ENCODE data around the gene TMEM240. TPM values are rescaled to one million over a fixed set of nuclear protein-coding genes. Genes with fewer than 3 reads are reported as not detected.
"Not testable (repeated sequence)": the region's sequence is repeated elsewhere in the genome, so short reads cannot be mapped to it uniquely, and the experiment has no call there.

TMEM240 gene
- total RNA-seq, 2 experiments from 2014 or later: 0.28 TPM; not detected in 1

DNA sequence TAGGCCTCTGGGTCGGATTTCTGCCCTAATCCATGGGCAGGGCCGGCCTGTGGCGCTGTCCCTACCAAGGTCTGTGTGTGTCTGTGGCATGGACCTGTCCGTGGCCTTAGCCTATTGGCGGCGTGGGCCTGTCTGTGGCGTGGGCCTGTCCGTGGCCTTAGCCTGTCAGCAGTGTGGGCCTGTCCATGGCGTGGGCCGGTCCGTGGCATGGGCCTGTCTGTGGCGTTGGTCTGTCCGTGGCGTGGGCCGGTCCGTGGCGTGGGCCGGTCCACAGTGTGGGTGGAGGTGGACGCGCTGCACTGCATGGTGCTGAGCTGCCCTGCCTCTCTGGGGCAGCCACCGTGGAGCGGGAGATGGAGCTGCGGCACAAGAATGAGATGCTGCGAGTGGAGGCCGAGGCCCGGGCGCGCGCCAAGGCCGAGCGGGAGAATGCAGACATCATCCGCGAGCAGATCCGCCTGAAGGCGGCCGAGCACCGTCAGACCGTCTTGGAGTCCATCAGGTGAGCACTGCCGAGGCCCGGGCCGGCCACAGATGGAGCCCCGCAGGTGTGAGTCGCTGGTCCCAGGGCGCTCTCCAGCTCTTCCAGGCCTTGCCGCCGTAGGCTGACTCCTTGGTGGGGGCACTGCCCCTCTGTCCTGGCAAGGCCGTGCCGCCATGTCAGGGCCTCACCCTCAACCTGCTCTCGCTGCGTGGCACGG lies 20.5 kb downstream of the TMEM240 start:
- POLR2A ChIA-PET, H3K27me3 Mint-ChIP-seq, H3K4me1 Mint-ChIP-seq, H3K27ac Mint-ChIP-seq, H3K4me3 Mint-ChIP-seq, H3K9me3 Mint-ChIP-seq, DNase-seq, CTCF ChIA-PET: not testable (repeated sequence)
- H3K36me3 Mint-ChIP-seq (ENCODE audit: low read depth): peaks cover 13% of the 10 kb centered on the region

DNA sequence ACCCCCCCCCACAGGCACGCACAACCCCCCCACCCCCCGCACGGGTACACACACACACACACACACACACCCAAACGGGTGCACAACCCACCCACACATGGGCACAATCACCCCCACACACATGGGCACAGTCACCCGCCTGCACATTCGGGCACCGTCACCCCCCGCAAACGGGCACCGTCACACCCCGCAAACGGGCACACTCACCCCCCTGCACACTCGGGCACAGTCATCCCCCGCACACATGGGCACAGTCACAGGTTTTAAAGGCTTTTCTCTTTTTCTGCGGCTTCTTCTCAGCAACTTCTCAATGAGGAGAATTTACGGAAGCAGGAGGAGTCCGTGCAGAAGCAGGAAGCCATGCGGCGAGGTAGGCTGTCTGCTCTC lies 21.8 kb downstream of the TMEM240 start:
- H3K27ac Mint-ChIP-seq, DNase-seq, H3K9me3 Mint-ChIP-seq, H3K27me3 Mint-ChIP-seq, POLR2A ChIA-PET, CTCF ChIA-PET, H3K4me1 Mint-ChIP-seq, H3K4me3 Mint-ChIP-seq: not testable (repeated sequence)
- H3K36me3 Mint-ChIP-seq (ENCODE audit: low read depth): peaks cover 13% of the 10 kb centered on the region

DNA sequence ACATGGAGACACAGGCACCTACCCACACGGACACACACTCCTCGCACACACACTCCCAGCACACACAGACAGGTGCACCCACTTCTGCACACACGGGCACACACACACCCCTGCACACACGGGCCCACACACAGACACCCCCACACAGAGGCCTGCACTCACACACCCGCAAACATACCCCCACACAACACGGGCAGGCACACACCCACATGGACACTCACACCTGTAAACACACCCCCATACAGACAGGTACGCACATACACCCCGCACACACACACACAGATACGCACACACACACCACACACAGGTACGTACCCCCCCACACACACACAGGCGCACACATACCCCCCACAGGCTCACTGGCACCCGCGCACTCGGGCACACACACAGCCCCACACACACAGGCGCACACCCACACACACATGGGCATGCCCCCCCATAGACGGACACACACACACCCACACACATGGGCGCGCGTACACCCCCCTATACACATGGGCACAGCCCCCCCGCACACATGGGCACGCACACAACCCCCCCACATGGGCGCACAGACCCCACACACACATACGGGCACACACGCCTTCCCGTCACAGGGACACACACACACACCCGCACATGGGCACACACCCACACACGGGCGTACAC lies 22.3 kb downstream of the TMEM240 start:
- H3K9me3 Mint-ChIP-seq: no peaks in the 10 kb centered on the region
- no peak overlapping the region for H3K4me3 Mint-ChIP-seq
- H3K27me3 Mint-ChIP-seq: no peaks in the 10 kb centered on the region
- peaks cover 13% of the 10 kb centered on the region for H3K36me3 Mint-ChIP-seq (ENCODE audit: low read depth)
- H3K4me1 Mint-ChIP-seq: peaks cover 10% of the 10 kb centered on the region
- DNase-seq: no peak
- POLR2A ChIA-PET: no interaction called here
- CTCF ChIA-PET: no interaction called here
- H3K27ac Mint-ChIP-seq: no peak overlapping the region

DNA sequence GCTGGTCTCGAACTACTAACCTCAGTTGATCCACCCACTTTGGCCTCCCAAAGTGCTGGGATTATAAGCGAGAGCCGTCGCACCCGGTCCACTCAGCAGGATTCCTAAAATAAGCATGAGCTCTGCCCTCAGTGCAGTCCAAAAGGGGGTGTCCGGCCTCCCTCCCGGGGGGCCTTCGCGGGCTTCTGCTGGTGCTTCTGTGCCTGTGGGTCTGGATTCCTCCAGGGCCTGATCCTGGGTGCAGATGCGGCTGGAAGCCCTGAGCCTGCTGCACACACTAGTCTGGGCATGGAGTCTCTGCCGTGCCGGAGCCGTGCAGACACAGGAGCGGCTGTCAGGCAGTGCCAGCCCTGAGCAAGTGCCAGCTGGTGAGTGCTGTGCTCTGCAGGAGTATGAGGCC lies 23.5 kb downstream of the TMEM240 start:
- Mint-ChIP-seq H3K4me1 (peaks cover 13% of the 10 kb centered on the region), H3K36me3 (ENCODE audit: low read depth) (peaks cover 13% of the 10 kb centered on the region)
- CTCF ChIA-PET, POLR2A ChIA-PET, H3K9me3 Mint-ChIP-seq, H3K27me3 Mint-ChIP-seq, H3K27ac Mint-ChIP-seq, DNase-seq, H3K4me3 Mint-ChIP-seq: not testable (repeated sequence)

DNA sequence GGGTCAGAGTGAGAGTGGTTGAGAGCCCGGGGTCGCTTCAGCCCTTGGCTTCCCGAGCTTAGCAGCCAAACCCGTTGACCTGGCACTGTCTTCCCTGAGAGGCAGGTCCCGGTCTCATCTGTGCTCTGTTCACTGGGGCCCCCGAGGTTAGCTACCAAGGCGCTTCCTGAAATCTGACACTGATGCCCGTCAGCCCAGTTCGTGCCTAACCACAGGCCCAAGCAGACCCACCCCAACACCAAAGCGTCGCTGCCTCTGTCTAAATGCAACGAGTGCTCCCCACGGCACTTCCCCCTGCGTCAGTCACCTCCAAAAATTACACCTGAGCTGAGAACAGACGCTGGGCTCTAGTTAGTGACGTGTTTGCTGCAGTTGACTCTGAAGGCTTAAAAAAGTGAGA lies 26.0 kb downstream of the TMEM240 start:
- POLR2A ChIA-PET, H3K4me3 Mint-ChIP-seq, CTCF ChIA-PET, H3K27me3 Mint-ChIP-seq, H3K27ac Mint-ChIP-seq, H3K9me3 Mint-ChIP-seq, DNase-seq: not testable (repeated sequence)
- peaks cover 19% of the 10 kb centered on the region for H3K4me1 Mint-ChIP-seq
- H3K36me3 Mint-ChIP-seq (ENCODE audit: low read depth): peaks cover 13% of the 10 kb centered on the region

DNA sequence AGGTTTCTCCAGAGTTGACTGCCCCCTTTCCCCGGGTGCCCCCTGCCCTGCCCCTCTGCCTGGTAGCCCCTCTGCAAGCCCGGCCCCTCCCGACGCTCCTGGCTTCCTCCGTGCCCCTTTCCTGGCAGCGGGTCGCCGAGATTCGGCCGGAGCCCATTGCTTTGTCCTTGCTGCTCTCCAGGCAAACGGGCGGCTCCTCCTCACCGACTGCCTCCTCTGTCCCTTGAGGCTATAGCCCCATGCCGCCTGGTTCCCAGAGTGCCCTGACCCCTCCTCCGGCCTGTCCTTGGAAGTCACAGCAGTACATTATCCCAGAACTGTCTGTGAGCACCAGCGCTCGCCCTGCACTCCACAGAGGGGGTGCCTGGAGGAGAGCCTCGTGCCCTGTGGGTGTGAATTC lies 26.7 kb downstream of the TMEM240 start:
- H3K36me3 Mint-ChIP-seq (ENCODE audit: low read depth); DNase-seq; H3K27me3 Mint-ChIP-seq; H3K9me3 Mint-ChIP-seq; CTCF ChIA-PET; POLR2A ChIA-PET: not testable (repeated sequence)
- Mint-ChIP-seq H3K4me1 (peaks cover 19% of the 10 kb centered on the region), H3K4me3 (peak overlapping the region; percentile 61), H3K27ac (peak overlapping the region; percentile 42)

DNA sequence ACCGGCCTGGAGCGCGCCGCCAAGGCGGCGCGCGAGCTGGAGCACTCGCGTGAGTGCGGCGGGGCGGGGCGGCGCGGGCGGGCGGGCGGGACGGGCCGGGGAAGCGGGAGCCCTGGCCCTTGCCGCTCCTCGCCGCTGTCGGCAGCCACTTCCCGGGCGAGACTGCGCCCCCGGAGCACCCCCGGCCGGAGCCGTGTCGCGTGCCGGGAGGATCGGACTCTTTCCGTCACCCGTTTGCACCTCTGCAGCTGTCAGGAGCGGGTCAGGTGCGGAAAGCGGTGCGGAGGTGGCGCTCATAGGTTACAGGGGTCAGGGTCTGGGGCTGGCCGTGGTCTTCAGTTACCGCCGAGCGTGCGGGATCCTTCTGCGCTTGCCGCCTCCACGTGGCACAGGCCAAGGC lies 28.0 kb downstream of the TMEM240 start:
- H3K27ac Mint-ChIP-seq, CTCF ChIA-PET, POLR2A ChIA-PET: not testable (repeated sequence)

DNA sequence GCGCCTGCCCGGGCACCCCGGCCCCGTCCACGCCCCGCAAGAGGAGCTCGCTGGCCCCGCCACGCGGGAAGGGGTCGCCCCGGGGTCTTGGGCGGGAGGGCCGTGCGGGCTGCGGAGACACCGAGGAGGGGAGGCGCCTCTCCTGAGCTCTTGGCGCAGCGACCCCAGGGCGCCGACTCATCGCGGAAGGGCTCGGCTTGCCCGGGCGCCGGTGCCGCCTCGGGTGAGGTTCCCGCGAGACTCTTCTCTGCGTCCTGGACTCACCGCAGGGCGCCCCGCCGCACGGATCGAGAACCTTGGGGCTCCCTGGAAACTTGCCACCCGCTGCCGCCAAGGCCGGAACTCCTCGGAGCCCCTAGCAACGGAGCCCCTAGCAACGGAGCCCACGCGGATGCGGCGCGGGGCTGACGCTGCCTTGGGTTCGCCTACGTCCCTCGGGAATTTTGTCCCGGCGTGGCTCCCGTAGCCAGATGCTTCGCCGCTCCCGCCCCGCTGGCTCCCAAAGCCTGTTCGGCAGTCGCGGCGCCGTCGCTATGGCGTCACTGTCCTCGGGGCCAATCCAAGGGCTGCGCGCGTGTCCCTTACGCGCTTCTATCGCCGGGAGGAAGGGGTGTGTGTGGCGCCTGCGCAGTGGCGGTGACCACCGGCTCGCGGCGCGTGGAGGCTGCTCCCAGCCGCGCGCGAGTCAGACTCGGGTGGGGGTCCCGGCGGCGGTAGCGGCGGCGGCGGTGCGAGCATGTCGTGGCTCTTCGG lies 28.7 kb downstream of the TMEM240 start, which contains the start of gene ATAD3A:
ATAD3A (plus strand) TSS at position 630 of the 753 bp plus-strand sequence; CDS start at position 737, 107 bp downstream.
- Mint-ChIP-seq H3K4me1 (peaks cover 27% of the 10 kb centered on the region), H3K36me3 (ENCODE audit: low read depth) (no peaks in the 10 kb centered on the region), H3K9me3 (no peaks in the 10 kb centered on the region), H3K27ac (peak within 1 kb of the TSS; percentile 85), H3K27me3 (no peaks in the 10 kb centered on the region), H3K4me3 (peak within 1 kb of the TSS; percentile 88)
- ChIA-PET CTCF (no interaction called here), POLR2A (interaction anchor here (0.6 to 1.0 kb wide), 6 partner anchors 105 to 163 kb away, joined by 3 to 4 read pairs (median 3); partner anchors contain the start of genes AURKAIP1, CCNL2, DVL1 and MRPL20)
- peak; percentile 97 for DNase-seq

More for the DNA sequence above, 28.0 kb downstream of the TMEM240 start:
- not testable (repeated sequence) for H3K36me3 Mint-ChIP-seq (ENCODE audit: low read depth); H3K27me3 Mint-ChIP-seq; H3K9me3 Mint-ChIP-seq
- DNase-seq: peak; percentile 36
- H3K4me3 Mint-ChIP-seq: peak overlapping the region; percentile 69
- H3K4me1 Mint-ChIP-seq: peaks cover 21% of the 10 kb centered on the region

DNA sequence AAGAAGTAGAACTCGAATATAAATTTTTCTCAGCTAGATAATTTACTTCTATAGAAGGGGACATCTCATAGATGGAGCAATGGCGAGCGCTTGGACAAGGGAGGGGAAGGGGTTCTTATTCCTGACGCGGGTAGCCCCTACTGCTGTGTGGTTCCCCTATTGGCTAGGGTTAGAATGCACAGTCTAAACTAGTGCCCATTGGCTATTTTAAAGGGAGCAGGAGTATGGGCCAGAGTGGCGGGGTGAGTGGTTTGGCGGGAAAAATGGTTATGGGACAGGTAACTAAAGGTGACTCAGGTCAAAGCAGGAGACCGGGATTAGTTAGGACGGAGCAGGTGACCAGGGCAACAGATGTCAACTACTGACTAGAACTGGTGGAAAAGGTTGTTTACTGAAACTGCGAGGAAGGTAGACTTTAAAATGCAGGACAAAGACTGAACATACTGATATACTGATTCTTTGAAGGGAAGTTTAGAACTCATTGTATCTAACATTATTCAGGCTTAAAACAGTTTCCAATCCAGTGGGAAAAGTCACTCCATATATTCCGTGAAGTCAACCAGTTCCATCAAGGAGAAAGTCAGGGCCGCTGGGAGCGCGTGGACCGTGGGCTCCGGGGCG lies 29.4 kb downstream of the TMEM240 start:
- ChIA-PET CTCF (no interaction called here), POLR2A (interaction anchor here (0.5 to 1.0 kb wide), 7 partner anchors 96 to 162 kb away, joined by 3 to 4 read pairs (median 3); partner anchors contain the start of genes AURKAIP1, CCNL2, DVL1 and MRPL20)
- peak overlapping the region; percentile 87 for H3K4me3 Mint-ChIP-seq
- H3K27me3 Mint-ChIP-seq: no peaks in the 10 kb centered on the region
- DNase-seq: peak; percentile 20
- peaks cover 31% of the 10 kb centered on the region for H3K4me1 Mint-ChIP-seq
- H3K9me3 Mint-ChIP-seq: no peaks in the 10 kb centered on the region
- H3K36me3 Mint-ChIP-seq (ENCODE audit: low read depth): no peaks in the 10 kb centered on the region
- peak overlapping the region; percentile 85 for H3K27ac Mint-ChIP-seq

DNA sequence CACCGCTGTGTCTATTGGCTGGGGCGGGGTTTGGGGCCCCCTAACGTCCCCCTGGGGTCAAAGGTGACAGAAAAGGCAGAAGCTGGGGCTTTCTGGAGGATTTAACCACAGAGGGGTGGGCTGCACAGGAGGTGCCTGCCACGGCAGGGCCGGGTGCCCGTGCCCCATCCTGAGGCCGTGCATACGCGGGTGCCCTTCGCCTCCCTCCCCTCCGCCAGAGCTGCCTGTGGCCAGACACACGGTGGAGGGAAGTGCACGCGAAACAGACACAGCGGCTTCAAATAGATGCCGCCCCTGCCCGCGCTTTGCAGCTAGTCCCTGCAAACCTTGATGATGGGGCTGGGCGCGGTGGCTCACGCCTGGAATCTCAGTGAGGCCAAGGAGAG lies 31.0 kb downstream of the TMEM240 start:
- H3K4me3 Mint-ChIP-seq; CTCF ChIA-PET; DNase-seq; H3K36me3 Mint-ChIP-seq (ENCODE audit: low read depth); H3K27me3 Mint-ChIP-seq; H3K9me3 Mint-ChIP-seq; POLR2A ChIA-PET; H3K27ac Mint-ChIP-seq: not testable (repeated sequence)
- H3K4me1 Mint-ChIP-seq: peaks cover 38% of the 10 kb centered on the region

DNA sequence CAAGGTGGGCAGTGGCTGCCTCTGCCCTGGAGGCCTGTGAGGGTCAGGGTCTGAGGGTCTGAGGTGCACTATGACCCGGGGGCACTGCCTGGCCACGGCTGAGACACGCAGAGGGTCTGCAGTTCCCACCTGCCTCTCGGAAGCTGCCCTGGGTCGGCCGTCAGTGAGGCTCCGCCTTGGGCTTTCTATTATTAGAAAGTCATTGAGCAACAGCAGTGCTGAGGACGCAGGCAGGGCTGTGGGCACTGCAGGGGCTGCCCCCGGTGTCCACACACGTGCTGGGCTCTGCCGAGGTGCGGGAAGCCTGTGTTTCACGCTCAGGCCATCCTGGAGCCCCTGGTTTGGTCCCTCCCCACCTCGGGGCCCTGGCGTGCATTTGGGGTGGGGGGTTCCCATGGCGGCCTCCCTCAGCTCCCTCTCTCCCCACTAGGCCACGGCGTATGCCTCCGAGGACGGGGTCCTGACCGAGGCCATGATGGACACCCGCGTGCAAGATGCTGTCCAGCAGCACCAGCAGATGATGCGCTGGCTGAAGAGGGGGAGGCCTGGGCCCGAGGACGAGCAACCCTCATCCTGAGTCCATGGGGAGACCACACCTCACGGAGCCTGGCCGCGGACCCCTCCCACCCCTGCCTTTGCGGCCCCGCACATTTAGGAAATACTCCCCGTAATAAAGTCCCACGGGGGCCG lies 31.5 kb downstream of the TMEM240 start:
- H3K4me1 Mint-ChIP-seq: peaks cover 37% of the 10 kb centered on the region
- H3K27ac Mint-ChIP-seq; H3K4me3 Mint-ChIP-seq; H3K27me3 Mint-ChIP-seq; CTCF ChIA-PET; DNase-seq; H3K36me3 Mint-ChIP-seq (ENCODE audit: low read depth); POLR2A ChIA-PET; H3K9me3 Mint-ChIP-seq: not testable (repeated sequence)

DNA sequence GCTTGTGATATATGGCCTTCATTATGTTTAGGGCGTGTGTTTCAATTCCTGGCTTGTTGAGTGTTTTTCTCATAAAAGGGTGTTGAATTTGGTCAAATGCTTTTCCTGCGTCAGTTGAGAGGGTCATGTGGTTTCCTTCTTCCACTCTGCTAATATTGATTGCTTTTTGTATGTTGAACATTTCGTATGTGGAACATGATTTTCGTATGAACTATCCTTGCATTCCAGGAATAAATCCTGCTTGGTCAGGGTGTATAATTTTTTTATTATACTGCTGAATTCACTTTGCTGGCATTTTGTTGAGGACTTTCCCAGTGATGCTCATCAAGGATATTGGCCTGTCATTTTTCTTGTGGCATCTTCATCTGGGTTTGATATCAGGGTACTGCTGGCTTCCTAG lies 33.1 kb downstream of the TMEM240 start:
- no peaks in the 10 kb centered on the region for H3K36me3 Mint-ChIP-seq (ENCODE audit: low read depth)
- H3K27me3 Mint-ChIP-seq: no peaks in the 10 kb centered on the region
- ChIA-PET POLR2A (no interaction called here), CTCF (no interaction called here)
- H3K4me1 Mint-ChIP-seq: peaks cover 30% of the 10 kb centered on the region
- no peaks in the 10 kb centered on the region for H3K9me3 Mint-ChIP-seq
- no peak overlapping the region for H3K27ac Mint-ChIP-seq
- no peak for DNase-seq
- no peak overlapping the region for H3K4me3 Mint-ChIP-seq

Measured in activated CD4-positive, alpha-beta memory T cell treated with anti-CD3 and anti-CD28 coated beads, Interleukin-2, amount 10 ng/mL, durations not matched to agents 7 days and 5 days (primary cell).